Thoracic aorta (tissue), 2 donors: Measurements from ENCODE around the gene PI16. TPM values are rescaled to one million over a fixed set of nuclear protein-coding genes. Genes with fewer than 3 reads are reported as not detected.

ENCODE experiments used
- ATAC-seq: fragments of 150-250 bp; one replicate; pipeline ENCODE4 v1.8.0; 2017; ENCODE audit warnings: low read depth; ENCODE audit not compliant: insufficient number of reproducible peaks, low FRiP score
- DNase-seq: peaks from one replicate; pipeline ENCODE4 v3.0.0-alpha.2; 2020; ENCODE audit warnings: low spot score
- H3K27ac ChIP-seq, 2 donors: fragments of 200-600 bp; sonication (generic); 1 replicate in 1 of 2; 2 replicates in 1 of 2; pipeline ENCODE4 v1.5.1; 2016; ENCODE audit warnings: mild to moderate bottlenecking in 2 of 2, moderate library complexity in 2 of 2
- H3K27me3 ChIP-seq: fragments of 200-600 bp; sonication (generic); replicated peaks from 2 replicates; pipeline ENCODE4 v1.6.0; 2016; ENCODE audit warnings: mild to moderate bottlenecking; ENCODE audit not compliant: insufficient read depth
- H3K36me3 ChIP-seq: fragments of 200-600 bp; sonication (generic); one replicate; pipeline ENCODE4 v1.5.1; 2016
- H3K4me1 ChIP-seq, 2 donors: fragments of 200-600 bp; sonication (generic); 1 replicate in 1 of 2; 2 replicates in 1 of 2; pipeline versions ENCODE4 v1.5.1 to v1.6.0; 2016; ENCODE audit warnings: low read depth in 2 of 2, mild to moderate bottlenecking in 1 of 2; ENCODE audit not compliant: control insufficient read depth in 1 of 2
- H3K4me3 ChIP-seq: fragments of 200-600 bp; sonication (generic); 2 replicates; pipeline ENCODE4 v1.5.1; 2016; ENCODE audit warnings: mild to moderate bottlenecking
- H3K9me3 ChIP-seq: fragments of 200-600 bp; sonication (generic); 2 replicates; pipeline ENCODE4 v1.5.1; 2016
- CTCF ChIP-seq: fragments of 200-600 bp; sonication (generic); IDR thresholded peaks from one replicate; pipeline ENCODE4 v1.5.1; 2019; ENCODE audit warnings: antibody characterized with exemption
- total RNA-seq, 2 donors: library from RNA; depleted of rRNA; stranded (reverse); fragments of >200 nt; gene quantifications; one replicate each; pipeline versions ENCODE4 v1.1.0 to v1.2.3, GENCODE V29; 2016

Gene PI16
- total RNA-seq, 2 donors from 2014 or later, result 44.3 to 89.7 TPM

DNA sequence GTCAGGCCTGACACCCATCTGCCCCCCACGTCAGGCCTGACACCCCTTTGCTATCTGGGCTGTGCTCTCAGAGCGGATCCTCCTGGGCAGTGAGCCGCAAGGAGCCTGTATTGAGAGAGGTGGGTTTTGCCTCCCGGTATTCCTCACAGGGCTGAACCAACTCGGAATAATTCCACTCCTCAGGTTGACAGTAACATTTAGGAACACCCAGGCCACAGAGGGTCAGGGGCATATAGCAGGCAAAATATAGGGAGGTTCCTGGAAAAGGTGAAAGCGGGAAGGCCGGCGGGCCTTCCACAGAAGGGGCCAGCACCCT is 44.1 kb downstream of the PI16 start:
- H3K36me3 ChIP-seq, result no peaks in the 10 kb centered on the region
- H3K4me1 ChIP-seq, result peaks cover 3 to 18% of the 10 kb centered on the region in 2 donors
- no peak for DNase-seq
- no peak for TF ChIP-seq CTCF
- H3K27ac ChIP-seq, result peak overlapping the region; percentile 33 to 84
- ATAC-seq, result no peak
- no peaks in the 10 kb centered on the region for H3K9me3 ChIP-seq
- H3K27me3 ChIP-seq, result no peaks in the 10 kb centered on the region
- no peak overlapping the region for H3K4me3 ChIP-seq

DNA sequence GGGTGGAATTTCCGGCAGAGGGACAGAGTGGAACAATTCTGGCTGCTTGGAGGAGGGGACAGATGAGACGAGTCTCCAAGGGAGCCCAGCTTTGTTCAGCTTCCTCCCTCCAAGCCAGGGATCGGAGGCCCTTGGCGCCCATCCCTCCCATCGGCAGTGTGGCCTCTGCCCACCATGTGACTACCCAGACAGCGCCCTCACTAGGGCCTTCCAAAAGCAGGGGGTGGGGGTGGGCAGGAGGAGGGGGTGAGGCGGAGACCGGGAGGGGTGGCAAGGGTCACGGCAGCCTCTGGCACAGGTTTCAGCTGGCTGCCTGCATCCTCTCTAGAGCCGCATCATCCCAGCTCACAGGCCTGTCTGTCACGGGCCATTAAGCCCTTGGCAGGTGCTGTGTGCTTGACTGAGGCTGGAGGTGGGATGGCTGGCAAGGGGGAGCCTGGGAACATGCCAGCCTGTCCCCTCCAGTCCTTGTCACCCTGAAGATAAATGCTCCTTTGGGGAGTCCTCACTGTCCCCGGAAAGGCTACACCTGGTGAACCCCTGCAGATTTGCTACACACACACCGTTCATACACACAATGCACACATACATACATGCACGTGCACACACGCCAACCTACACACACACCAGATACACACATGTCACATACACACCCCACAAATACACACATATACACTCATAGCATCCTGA is 44.7 kb downstream of the PI16 start:
- no peak for TF ChIP-seq CTCF
- Histone ChIP-seq H3K4me3 (no peak overlapping the region), H3K27ac (no peak overlapping the region), H3K36me3 (no peaks in the 10 kb centered on the region), H3K4me1 (peaks cover 3 to 18% of the 10 kb centered on the region in 2 donors), H3K9me3 (no peaks in the 10 kb centered on the region), H3K27me3 (no peaks in the 10 kb centered on the region)
- ATAC-seq (no peak), DNase-seq (no peak)

DNA sequence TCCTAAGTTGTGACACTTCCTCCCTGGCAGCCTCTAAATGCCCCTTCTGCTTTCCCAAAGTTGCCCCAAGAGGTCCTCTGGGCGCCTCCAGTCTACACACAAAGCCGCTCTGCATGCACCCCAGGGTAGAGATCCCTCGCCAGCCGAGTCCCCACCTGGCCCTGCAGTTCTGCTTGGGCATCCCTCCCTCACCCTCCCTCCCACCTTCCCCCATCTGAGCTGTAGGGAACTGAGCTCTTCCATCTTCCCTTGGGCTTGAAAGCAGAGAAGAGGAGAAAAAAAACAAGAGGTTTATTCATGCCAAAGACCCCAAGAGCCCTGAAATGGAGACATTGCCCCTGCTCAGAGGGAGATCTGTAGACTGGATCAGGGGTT is 45.2 kb downstream of the PI16 start:
- no peak for ATAC-seq
- Histone ChIP-seq H3K4me1 (peaks cover 3 to 18% of the 10 kb centered on the region in 2 donors), H3K27me3 (no peaks in the 10 kb centered on the region), H3K9me3 (no peaks in the 10 kb centered on the region), H3K4me3 (no peak overlapping the region), H3K36me3 (no peaks in the 10 kb centered on the region), H3K27ac (no peak overlapping the region)
- no peak for DNase-seq
- TF ChIP-seq CTCF, result no peak

DNA sequence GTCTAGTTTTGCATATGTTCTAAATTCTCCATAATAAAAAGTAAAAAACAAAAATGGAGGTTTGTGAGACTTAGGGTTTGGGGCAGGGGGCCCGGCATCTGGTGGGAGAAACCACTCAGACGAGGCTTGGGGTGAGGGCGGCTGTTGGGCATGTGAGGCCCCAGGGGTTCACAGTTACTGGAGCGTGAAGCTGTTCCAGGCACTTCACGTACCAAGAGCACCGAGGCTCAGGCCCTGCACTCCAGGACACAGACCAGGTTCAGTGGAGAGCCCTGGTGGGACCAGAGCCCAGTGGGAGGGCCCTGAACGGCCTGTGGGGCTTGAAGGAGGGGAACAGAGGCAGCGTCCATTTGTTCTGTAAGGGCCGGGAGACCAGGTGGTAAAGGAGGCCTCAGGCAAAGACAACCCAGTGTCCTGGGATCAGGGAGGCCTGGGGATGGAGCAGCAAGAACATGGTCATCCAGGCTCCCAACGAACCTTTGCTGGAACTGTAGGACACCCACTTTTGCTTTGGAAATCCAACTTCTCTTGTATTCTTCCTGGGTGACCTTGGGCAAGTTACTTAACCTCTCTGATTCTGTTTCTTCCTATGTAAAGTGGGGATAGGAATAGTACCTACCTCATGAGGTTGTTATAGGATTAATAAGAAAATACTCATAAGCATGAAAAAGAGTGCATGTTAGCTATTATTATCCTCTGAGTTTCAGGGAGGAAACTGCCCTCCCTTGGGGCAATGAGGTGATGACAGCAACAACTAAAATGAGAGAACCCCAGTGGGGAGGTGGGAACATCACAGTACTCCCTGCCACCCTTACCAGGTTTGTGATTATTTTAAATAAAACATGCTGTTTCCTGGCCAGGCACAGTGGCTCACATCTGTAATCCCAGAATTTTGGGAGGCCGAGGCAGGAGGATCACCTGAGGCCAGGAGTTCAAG is 49.8 kb downstream of the PI16 start:
- no peak for DNase-seq
- Histone ChIP-seq H3K9me3 (no peaks in the 10 kb centered on the region), H3K4me1 (no peaks in the 10 kb centered on the region), H3K27me3 (no peaks in the 10 kb centered on the region), H3K4me3 (no peak overlapping the region), H3K36me3 (no peaks in the 10 kb centered on the region), H3K27ac (no peak overlapping the region)
- ATAC-seq, result no peak
- no peak for TF ChIP-seq CTCF

DNA sequence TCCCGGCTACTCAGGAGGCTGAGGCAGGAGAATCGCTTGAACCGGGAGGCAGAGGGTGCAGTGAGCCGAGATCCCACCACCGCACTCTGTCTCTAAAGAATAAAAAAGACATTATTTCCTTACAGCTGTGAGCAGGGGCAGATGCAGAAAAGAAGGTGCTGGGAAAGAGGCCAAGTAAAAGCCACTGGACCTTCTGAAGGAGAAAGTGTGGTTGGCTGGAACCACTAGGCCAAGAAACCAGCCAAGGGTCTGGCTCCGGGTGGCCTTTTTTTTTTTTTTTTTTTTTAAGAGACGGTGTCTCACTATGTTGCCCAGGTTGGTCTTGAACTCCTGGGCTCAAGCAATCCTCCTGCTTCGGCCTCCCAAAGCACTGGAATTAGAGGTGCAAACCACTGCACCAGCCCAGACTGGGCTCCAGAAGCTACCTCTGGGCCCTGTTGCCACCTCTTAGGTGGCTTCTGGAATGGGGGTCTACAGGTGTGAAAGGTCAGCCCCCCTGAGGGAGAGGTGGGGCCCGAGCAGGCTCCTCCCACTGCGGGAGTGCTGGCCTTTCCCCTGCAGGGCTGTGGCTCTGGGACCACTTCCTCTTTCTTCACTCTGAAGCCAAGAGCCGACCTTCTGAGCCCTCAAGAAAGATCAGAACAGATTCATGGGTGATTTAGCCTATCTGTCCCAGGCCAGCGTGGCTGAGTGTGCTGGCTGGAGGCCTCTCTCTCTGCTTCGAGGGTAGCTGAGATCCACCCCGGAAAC is 50.7 kb downstream of the PI16 start, which contains the start of gene FGD2:
TSS of gene FGD2 (plus strand) at position 595 of the 750 bp plus-strand sequence. CDS start 163 bp downstream, outside the sequence.
- no peaks in the 10 kb centered on the region for H3K4me1 ChIP-seq
- H3K27ac ChIP-seq, result no peak within 1 kb of the TSS
- no peak for DNase-seq
- no peaks in the 10 kb centered on the region for H3K27me3 ChIP-seq
- no peak for ATAC-seq
- no peaks in the 10 kb centered on the region for H3K9me3 ChIP-seq
- peak within 1 kb of the TSS; percentile 51 for H3K4me3 ChIP-seq
- TF ChIP-seq CTCF, result no peak
- no peaks in the 10 kb centered on the region for H3K36me3 ChIP-seq
